Esophagus muscularis mucosa (tissue), 3 donors: ENCODE data around the gene DGCR2.

Source experiments
- CTCF ChIP-seq, 3 experiments: fragments of 200-600 bp in 2 of 3; fragments of 450-650 bp in 1 of 3; sonication (generic) in 2 of 3; IDR thresholded peaks; one replicate each; pipeline ENCODE4 v1.5.1; 2017 to 2019; ENCODE audit warnings: antibody characterized with exemption in 3 of 3, mild to moderate bottlenecking in 2 of 3, moderate library complexity in 1 of 3
- POLR2A ChIP-seq: fragments of 450-650 bp; IDR thresholded peaks from one replicate; pipeline ENCODE4 v1.6.1; 2017; ENCODE audit warnings: antibody characterized with exemption, moderate library complexity, mild to moderate bottlenecking, low read depth

- no peak for TF ChIP-seq CTCF (IDR thresholded peaks at IDR 0.05)
- no peak for TF ChIP-seq POLR2A
Observed at GRCh38 chr22:19061471-19062138, 60.6 kb downstream of the DGCR2 start.
